Measurements from ENCODE around the gene WDFY2. TPM values are rescaled to one million over a fixed set of nuclear protein-coding genes. Genes with fewer than 3 reads are reported as not detected.

The WDFY2 gene
- total RNA-seq, 1 experiment from 2014 or later: 25.7 TPM

DNA sequence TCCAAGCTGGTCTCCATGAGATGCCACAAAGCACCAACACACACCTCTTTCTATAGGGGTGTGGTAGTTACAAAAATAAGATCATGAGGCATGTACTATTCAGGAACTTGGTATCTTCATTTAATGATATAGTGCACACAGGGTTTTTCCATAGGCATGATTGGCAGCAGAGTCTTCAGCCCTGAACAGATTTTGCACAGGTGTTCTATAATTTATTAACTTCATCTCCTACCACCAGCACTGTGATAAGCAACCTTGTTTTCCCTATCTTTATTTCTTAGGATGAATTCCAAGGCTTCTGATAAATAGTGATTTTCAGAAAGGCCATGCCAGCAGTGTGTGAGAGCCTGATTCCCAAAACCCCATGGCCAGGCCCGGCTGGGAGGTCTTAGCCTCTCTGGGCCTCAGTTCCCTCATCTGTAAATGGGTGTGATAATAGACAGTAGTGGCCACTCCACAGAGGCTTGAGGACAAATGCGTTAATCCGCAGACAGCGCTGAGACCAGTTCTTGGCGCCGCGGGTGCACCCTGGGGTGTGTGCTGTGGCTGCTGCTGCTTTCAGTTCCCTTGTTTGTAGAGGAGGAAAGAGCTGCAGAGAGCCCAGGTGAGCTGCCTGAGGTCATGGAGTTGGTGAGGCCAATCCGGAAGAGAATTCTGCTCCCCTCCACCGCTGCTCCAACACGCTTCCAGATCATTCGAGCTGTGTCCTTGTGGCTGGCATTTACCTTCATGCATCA is 186.6 kb downstream of the WDFY2 start (continued):
- TF ChIP-seq, protein P1, sequence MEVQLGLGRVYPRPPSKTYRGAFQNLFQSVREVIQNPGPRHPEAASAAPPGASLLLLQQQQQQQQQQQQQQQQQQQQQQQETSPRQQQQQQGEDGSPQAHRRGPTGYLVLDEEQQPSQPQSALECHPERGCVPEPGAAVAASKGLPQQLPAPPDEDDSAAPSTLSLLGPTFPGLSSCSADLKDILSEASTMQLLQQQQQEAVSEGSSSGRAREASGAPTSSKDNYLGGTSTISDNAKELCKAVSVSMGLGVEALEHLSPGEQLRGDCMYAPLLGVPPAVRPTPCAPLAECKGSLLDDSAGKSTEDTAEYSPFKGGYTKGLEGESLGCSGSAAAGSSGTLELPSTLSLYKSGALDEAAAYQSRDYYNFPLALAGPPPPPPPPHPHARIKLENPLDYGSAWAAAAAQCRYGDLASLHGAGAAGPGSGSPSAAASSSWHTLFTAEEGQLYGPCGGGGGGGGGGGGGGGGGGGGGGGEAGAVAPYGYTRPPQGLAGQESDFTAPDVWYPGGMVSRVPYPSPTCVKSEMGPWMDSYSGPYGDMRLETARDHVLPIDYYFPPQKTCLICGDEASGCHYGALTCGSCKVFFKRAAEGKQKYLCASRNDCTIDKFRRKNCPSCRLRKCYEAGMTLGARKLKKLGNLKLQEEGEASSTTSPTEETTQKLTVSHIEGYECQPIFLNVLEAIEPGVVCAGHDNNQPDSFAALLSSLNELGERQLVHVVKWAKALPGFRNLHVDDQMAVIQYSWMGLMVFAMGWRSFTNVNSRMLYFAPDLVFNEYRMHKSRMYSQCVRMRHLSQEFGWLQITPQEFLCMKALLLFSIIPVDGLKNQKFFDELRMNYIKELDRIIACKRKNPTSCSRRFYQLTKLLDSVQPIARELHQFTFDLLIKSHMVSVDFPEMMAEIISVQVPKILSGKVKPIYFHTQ (CRISPR knock-in tag; IDR thresholded peaks at IDR 0.05): no peak
- no peak for TF ChIP-seq RORB (CRISPR knock-in tag; IDR thresholded peaks at IDR 0.05)
- no peak for TF ChIP-seq HMGA2 (CRISPR knock-in tag; IDR thresholded peaks at IDR 0.05)
- no peak for TF ChIP-seq KAT7 (CRISPR knock-in tag; IDR thresholded peaks at IDR 0.05; ENCODE audit: borderline replicate concordance)
- no peak for TF ChIP-seq ZNF416 (CRISPR knock-in tag; IDR thresholded peaks at IDR 0.05)
- TF ChIP-seq MYBL2 (CRISPR knock-in tag; IDR thresholded peaks at IDR 0.05): no peak
- TF ChIP-seq, protein P2, sequence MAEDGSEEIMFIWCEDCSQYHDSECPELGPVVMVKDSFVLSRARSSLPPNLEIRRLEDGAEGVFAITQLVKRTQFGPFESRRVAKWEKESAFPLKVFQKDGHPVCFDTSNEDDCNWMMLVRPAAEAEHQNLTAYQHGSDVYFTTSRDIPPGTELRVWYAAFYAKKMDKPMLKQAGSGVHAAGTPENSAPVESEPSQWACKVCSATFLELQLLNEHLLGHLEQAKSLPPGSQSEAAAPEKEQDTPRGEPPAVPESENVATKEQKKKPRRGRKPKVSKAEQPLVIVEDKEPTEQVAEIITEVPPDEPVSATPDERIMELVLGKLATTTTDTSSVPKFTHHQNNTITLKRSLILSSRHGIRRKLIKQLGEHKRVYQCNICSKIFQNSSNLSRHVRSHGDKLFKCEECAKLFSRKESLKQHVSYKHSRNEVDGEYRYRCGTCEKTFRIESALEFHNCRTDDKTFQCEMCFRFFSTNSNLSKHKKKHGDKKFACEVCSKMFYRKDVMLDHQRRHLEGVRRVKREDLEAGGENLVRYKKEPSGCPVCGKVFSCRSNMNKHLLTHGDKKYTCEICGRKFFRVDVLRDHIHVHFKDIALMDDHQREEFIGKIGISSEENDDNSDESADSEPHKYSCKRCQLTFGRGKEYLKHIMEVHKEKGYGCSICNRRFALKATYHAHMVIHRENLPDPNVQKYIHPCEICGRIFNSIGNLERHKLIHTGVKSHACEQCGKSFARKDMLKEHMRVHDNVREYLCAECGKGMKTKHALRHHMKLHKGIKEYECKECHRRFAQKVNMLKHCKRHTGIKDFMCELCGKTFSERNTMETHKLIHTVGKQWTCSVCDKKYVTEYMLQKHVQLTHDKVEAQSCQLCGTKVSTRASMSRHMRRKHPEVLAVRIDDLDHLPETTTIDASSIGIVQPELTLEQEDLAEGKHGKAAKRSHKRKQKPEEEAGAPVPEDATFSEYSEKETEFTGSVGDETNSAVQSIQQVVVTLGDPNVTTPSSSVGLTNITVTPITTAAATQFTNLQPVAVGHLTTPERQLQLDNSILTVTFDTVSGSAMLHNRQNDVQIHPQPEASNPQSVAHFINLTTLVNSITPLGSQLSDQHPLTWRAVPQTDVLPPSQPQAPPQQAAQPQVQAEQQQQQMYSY (CRISPR knock-in tag; IDR thresholded peaks at IDR 0.05): no peak
- no peak for TF ChIP-seq ZNF263 (CRISPR knock-in tag; IDR thresholded peaks at IDR 0.05; ENCODE audit: low read depth)

DNA sequence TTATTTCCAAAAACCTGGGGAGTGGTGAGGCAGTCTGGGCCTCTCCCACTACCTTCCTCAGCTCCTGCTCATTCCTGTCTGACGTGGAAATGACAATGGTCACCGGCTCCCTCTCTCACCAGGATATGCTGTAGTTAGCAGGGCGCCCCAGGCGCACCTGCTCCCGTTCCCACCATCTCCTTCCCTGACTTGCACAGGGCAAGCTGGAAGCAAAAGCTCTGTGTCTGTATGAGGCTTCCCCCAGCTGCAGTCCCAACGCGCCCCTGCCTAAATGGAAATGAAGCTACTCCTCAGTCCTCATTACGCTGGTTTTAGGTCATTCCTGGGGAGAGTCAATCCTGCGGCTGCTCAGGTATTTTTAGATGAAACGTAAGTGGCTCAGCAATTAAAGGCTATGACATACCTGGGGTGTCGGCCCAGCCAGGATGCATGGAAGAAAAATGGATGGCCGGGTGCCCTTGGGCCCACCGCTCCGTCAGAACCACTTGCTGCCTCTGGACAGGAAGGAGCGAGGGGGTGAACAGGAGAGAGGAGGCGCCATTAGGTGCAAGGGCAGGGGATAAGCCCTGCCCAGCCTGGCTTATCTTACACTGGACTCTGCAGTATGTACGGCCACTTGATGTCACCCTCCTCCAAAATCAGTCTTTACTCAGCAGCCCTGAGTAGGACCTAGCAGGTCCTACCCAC is 187.3 kb downstream of the WDFY2 start:
- POLR2A ChIA-PET: interaction anchor here (1.4 kb wide), 1 partner anchor 186 kb away, joined by 3 read pairs; no protein-coding TSS in a partner anchor
- TF ChIP-seq CREM (CRISPR knock-in tag; IDR thresholded peaks at IDR 0.05) (no peak), ATF1 (CRISPR knock-in tag; IDR thresholded peaks at IDR 0.05) (no peak), TP53 (CRISPR knock-in tag; IDR thresholded peaks at IDR 0.05) (no peak), ZNF423 (CRISPR knock-in tag; IDR thresholded peaks at IDR 0.05) (no peak), MXD4 (CRISPR knock-in tag; IDR thresholded peaks at IDR 0.05; ENCODE audit: borderline replicate concordance) (no peak), SMAD3 (CRISPR knock-in tag; IDR thresholded peaks at IDR 0.05; ENCODE audit: borderline replicate concordance) (no peak), ESRRA (CRISPR knock-in tag; IDR thresholded peaks at IDR 0.05; ENCODE audit: borderline replicate concordance) (no peak)
- TF ChIP-seq, protein P3, sequence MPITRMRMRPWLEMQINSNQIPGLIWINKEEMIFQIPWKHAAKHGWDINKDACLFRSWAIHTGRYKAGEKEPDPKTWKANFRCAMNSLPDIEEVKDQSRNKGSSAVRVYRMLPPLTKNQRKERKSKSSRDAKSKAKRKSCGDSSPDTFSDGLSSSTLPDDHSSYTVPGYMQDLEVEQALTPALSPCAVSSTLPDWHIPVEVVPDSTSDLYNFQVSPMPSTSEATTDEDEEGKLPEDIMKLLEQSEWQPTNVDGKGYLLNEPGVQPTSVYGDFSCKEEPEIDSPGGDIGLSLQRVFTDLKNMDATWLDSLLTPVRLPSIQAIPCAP (CRISPR knock-in tag; IDR thresholded peaks at IDR 0.05): no peak
- TF ChIP-seq, protein P4, sequence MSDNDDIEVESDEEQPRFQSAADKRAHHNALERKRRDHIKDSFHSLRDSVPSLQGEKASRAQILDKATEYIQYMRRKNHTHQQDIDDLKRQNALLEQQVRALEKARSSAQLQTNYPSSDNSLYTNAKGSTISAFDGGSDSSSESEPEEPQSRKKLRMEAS (CRISPR knock-in tag; IDR thresholded peaks at IDR 0.05): no peak
- TF ChIP-seq, protein P5, sequence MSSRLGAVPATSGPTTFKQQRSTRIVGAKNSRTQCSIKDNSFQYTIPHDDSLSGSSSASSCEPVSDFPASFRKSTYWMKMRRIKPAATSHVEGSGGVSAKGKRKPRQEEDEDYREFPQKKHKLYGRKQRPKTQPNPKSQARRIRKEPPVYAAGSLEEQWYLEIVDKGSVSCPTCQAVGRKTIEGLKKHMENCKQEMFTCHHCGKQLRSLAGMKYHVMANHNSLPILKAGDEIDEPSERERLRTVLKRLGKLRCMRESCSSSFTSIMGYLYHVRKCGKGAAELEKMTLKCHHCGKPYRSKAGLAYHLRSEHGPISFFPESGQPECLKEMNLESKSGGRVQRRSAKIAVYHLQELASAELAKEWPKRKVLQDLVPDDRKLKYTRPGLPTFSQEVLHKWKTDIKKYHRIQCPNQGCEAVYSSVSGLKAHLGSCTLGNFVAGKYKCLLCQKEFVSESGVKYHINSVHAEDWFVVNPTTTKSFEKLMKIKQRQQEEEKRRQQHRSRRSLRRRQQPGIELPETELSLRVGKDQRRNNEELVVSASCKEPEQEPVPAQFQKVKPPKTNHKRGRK (CRISPR knock-in tag; IDR thresholded peaks at IDR 0.05; ENCODE audit: borderline replicate concordance): no peak
- TF ChIP-seq, protein P1 (CRISPR knock-in tag; IDR thresholded peaks at IDR 0.05): no peak
- TF ChIP-seq, protein P6, sequence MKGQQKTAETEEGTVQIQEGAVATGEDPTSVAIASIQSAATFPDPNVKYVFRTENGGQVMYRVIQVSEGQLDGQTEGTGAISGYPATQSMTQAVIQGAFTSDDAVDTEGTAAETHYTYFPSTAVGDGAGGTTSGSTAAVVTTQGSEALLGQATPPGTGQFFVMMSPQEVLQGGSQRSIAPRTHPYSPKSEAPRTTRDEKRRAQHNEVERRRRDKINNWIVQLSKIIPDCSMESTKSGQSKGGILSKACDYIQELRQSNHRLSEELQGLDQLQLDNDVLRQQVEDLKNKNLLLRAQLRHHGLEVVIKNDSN (CRISPR knock-in tag; IDR thresholded peaks at IDR 0.05): no peak
- TF ChIP-seq, protein P7, sequence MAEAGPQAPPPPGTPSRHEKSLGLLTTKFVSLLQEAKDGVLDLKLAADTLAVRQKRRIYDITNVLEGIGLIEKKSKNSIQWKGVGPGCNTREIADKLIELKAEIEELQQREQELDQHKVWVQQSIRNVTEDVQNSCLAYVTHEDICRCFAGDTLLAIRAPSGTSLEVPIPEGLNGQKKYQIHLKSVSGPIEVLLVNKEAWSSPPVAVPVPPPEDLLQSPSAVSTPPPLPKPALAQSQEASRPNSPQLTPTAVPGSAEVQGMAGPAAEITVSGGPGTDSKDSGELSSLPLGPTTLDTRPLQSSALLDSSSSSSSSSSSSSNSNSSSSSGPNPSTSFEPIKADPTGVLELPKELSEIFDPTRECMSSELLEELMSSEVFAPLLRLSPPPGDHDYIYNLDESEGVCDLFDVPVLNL (CRISPR knock-in tag; IDR thresholded peaks at IDR 0.05; ENCODE audit: borderline replicate concordance, low read depth): no peak

More for the DNA sequence above, 187.3 kb downstream of the WDFY2 start:
- DNase-seq (ENCODE audit: low spot score) (no peak), ATAC-seq (peak; percentile 10)
- H3K4me1 Mint-ChIP-seq: peaks cover 23% of the 10 kb centered on the region
- H3K9me3 Mint-ChIP-seq: no peaks in the 10 kb centered on the region; the same call in 1 of the 2 replicates
- CTCF ChIA-PET: interaction anchor here (1.2 to 7.3 kb wide), 4 partner anchors 11 to 646 kb away, joined by 3 to 65 read pairs (median 6); no protein-coding TSS in a partner anchor
- peak overlapping the region; percentile 43 for H3K27ac Mint-ChIP-seq
- H3K27me3 Mint-ChIP-seq (ENCODE audit: low read depth): no peaks in the 10 kb centered on the region
- H3K4me3 Mint-ChIP-seq: no peak overlapping the region
- no peaks in the 10 kb centered on the region for H3K36me3 Mint-ChIP-seq

Measured in WTC11 (cell line).